A549 treated with AZD9567 at 1 μM for 4 hours (cell line): ENCODE measurements around the gene MTHFD1. TPM values are rescaled to one million over a fixed set of nuclear protein-coding genes. Genes with fewer than 3 reads are reported as not detected.

Source experiments
- total RNA-seq: library from RNA; stranded (reverse); fragments of 200-300 nt; extraction: Qiagen RNA extraction; gene quantifications from 5 replicates; pipeline ENCODE4 v1.2.3, GENCODE V29; 2022; ENCODE audit not compliant: insufficient read depth

Gene MTHFD1
- total RNA-seq: 103 to 130 TPM (median 111 TPM) in 5 replicates

DNA sequence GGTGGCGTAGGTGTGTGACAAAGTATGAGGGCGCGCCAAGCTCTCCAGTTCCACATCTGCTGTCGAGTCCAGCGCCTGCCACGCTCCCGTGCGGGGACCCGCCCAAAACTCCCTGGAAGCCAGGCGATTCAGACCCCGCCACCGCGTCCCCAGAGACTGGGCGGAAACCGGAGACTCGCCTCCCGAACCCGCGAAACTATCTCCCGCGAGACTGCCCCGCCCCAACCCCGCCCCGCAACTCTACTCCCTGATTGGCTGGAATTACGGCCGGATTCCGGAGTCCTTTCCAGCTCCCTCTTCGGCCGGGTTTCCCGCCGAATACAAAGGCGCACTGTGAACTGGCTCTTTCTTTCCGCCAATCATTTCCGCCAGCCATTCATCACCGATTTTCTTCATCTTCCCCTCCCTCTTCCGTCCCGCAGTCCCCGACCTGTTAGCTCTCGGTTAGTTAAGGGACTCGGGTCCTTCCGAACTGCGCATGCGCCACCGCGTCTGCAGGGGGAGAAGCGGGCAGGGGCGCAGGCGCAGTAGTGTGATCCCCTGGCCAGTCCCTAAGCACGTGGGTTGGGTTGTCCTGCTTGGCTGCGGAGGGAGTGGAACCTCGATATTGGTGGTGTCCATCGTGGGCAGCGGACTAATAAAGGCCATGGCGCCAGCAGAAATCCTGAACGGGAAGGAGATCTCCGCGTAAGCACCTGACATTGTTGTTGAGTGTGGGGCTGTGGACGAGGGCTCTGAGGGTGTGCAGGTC lies at the start of gene MTHFD1:
Gene MTHFD1 (plus strand): TSS at position 572 of the 751 bp plus-strand sequence. CDS start 75 bp downstream, at position 647.

DNA sequence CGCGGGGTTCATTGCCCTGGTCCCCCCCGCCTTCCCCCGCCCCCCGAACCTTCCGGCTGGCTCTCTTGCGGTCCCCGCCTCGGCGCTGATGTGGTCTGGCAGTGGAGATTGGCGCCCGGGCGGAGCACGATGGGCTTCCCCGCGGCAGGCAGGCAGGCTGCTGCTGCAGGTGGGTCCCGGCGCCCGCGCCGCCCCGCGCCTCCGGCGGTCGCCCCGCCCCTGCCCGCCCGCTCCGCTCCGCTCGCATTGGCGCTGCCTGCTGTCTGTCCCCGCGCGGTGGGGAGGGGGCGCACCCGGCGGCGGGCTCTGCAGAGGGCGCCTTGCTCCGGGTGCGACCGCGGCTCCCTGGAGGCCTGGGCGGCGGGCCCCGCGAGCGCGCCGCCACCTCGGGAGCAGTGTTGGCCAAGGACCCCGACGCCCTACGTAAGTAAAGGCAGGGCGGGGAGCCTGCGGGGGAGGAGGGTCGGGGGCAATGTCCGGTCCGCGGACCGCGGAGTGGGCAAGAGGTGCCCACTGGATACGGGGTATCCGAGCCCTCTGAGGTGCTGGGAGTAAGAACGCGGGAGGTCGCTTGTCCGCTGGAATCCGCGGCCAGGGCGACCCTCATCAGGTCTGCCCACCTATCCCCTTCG lies 77.2 kb downstream of the MTHFD1 start, which contains the start of gene AKAP5:
Gene AKAP5 (plus strand): TSS at position 309 of the 632 bp plus-strand sequence. CDS start 2,896 bp downstream, outside the sequence.

DNA sequence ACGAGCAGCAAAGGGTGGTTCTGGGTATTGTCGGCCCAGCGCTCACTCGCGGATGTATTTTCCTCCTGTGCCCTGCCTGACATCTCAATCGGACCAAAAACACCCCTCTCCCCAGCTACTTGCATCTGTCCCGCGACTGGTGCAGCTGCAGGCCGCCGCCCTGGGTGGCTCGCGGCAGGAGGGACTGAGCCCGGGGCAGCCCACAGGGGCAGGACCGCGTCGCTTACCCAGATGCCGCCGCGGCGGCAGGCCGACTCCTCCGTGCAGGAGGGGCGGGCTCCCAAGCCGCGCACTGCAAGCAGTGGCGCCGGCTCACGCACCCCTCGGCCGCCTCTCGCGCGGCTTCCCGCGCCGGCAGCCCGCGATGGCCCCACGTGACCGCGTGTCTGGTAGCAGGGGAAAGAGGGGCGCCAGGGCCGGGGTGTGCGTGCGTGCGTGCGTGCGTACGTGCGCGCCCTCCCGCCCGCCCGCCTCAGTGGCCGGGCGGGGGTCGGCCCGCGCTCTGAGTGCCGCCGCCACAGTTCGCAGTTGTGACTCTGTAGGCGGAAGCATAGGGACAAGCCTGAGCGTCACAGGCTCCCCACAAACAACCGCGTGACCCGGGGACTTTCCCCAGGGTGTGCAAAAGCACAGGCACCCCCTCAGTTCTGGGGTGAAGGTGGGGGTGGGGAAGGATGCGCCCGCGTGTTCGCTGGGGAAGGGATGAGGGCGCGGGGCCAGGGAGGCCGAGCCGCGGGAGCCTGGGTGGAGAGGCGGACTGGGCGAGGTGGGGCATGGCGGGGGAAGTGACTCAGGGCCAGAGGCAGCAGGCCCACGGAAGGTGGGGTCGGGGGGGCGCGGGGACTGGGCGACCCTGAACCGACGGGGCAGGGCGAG lies 115.5 kb downstream of the MTHFD1 start, which contains the start of gene ZBTB25:
Gene ZBTB25 (minus strand): TSS at position 405 of the 876 bp plus-strand sequence. CDS start 13,305 bp downstream, outside the sequence.

DNA sequence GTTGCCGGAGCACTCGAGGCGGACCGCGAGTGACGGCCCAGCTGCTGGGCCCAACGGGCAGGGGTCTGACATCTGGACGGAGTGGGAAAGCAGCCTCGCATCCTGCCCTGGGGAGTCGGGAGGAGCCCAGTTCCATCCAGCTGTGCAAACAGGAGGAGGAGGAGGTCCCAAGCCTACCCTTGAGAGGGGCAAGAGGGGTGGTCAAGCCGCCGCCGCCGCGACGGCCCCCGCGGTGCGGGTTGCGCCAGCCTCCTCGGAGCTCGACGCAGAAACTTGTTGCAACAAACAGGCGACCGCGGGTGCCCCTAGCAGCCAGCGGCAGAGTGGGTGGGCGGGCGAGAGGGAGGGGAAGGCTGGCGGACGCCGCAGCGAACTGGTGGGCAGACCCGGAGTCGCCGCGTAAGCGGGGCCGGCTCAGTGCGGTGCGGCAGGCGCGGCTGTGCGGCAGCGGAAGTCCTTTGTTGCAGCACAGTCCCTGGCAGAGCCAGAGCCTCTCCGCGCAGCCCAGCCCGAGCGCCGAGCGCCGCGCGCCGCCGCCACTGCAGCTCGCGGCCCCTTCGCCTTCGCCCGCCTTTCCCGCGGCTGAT lies 116.2 kb downstream of the MTHFD1 start, which contains the start of gene ZBTB1:
Gene ZBTB1 (plus strand): TSS at position 461 of the 587 bp plus-strand sequence. CDS start 16,735 bp downstream, outside the sequence.

Other genes starting within 250 kb of the MTHFD1 start
- gene ESR2, start 94.0 kb upstream of the MTHFD1 start, total RNA-seq: 0.01 to 0.06 TPM in 2 of 5 replicates, not detected in the others
- 0.26 to 0.42 TPM (median 0.39 TPM) in 5 replicates for gene AKAP5, start 77.1 kb downstream of the MTHFD1 start, total RNA-seq
- 5.0 to 8.2 TPM (median 5.6 TPM) in 5 replicates for gene ZBTB25, start 115.5 kb downstream of the MTHFD1 start, total RNA-seq
- gene ZBTB1, start 116.4 kb downstream of the MTHFD1 start, total RNA-seq: 19.4 to 28.1 TPM (median 21.3 TPM) in 5 replicates
- 28.4 to 47.2 TPM (median 36.0 TPM) in 5 replicates for gene HSPA2, start 152.4 kb downstream of the MTHFD1 start, total RNA-seq
- 0.17 to 0.37 TPM (median 0.34 TPM) in 4 of 5 replicates, not detected in the other for gene PPP1R36, start 161.6 kb downstream of the MTHFD1 start, total RNA-seq